ENCODE measurements around the gene ADGRE1. TPM values are rescaled to one million over a fixed set of nuclear protein-coding genes. Genes with fewer than 3 reads are reported as not detected.

Gene ADGRE1
- total RNA-seq, 4 donors from 2014 or later, result 0.17 to 0.33 TPM; not detected in 2

GRCh38 chr19:6956573-6956972, 69.2 kb downstream of the ADGRE1 start:
- H3K4me3 ChIP-seq, result no peak overlapping the region
- H3K27me3 ChIP-seq, result peaks cover 0 to 25% (median 0%) of the 10 kb centered on the region in 4 donors
- 68% methylated on average over 1 of the region's 1 CpG for WGBS
- intact Hi-C loops (cut with DNase I), result no loop called here
- no peak for DNase-seq (ENCODE audit: extremely low spot score)
- TF ChIP-seq EP300 (IDR thresholded peaks at IDR 0.05) (no peak), CTCF (IDR thresholded peaks at IDR 0.05) (no peak), POLR2A (IDR thresholded peaks at IDR 0.05; ENCODE audit: low read depth) (no peak), POLR2AphosphoS5 (IDR thresholded peaks at IDR 0.05) (no peak)
- H3K36me3 ChIP-seq, result no peaks in the 10 kb centered on the region
- H3K9me3 ChIP-seq, result peaks cover 0 to 5% (median 2%) of the 10 kb centered on the region in 4 donors
- H3K27ac ChIP-seq (replicated peaks in 1 of 4), result no peak overlapping the region
- no peaks in the 10 kb centered on the region for H3K4me1 ChIP-seq

GRCh38 chr19:6958791-6959190, 71.4 kb downstream of the ADGRE1 start:
- no peaks in the 10 kb centered on the region for H3K36me3 ChIP-seq
- no peak overlapping the region for H3K4me3 ChIP-seq
- intact Hi-C loops (cut with DNase I), result no loop called here
- 67% methylated on average over 3 of the region's 3 CpGs for WGBS
- TF ChIP-seq POLR2A (IDR thresholded peaks at IDR 0.05; ENCODE audit: low read depth) (no peak), CTCF (IDR thresholded peaks at IDR 0.05) (no peak), POLR2AphosphoS5 (IDR thresholded peaks at IDR 0.05) (no peak), EP300 (IDR thresholded peaks at IDR 0.05) (no peak)
- no peak overlapping the region for H3K27ac ChIP-seq (replicated peaks in 1 of 4)
- no peak for DNase-seq (ENCODE audit: extremely low spot score)
- peaks cover 0 to 5% (median 2%) of the 10 kb centered on the region in 4 donors for H3K9me3 ChIP-seq
- peaks cover 0 to 17% (median 0%) of the 10 kb centered on the region in 4 donors for H3K27me3 ChIP-seq
- no peaks in the 10 kb centered on the region for H3K4me1 ChIP-seq

GRCh38 chr19:6963244-6963852, 76.0 kb downstream of the ADGRE1 start:
- peaks cover 0 to 28% (median 0%) of the 10 kb centered on the region in 4 donors for H3K27me3 ChIP-seq
- TF ChIP-seq POLR2AphosphoS5 (IDR thresholded peaks at IDR 0.05), result no peak
- no peak for TF ChIP-seq CTCF (IDR thresholded peaks at IDR 0.05)
- H3K36me3 ChIP-seq, result no peaks in the 10 kb centered on the region
- no peaks in the 10 kb centered on the region for H3K4me1 ChIP-seq
- no peak for DNase-seq (ENCODE audit: extremely low spot score)
- no peak overlapping the region for H3K27ac ChIP-seq (replicated peaks in 1 of 4)
- H3K9me3 ChIP-seq, result no peaks in the 10 kb centered on the region
- intact Hi-C loops (cut with DNase I), result no loop called here
- WGBS, result 76% methylated on average over 6 of the region's 6 CpGs
- no peak overlapping the region for H3K4me3 ChIP-seq

GRCh38 chr19:6963937-6964336, 76.6 kb downstream of the ADGRE1 start:
- Histone ChIP-seq H3K9me3 (no peaks in the 10 kb centered on the region), H3K27me3 (peaks cover 0 to 22% (median 0%) of the 10 kb centered on the region in 4 donors), H3K4me3 (no peak overlapping the region), H3K27ac (replicated peaks in 1 of 4) (no peak overlapping the region), H3K36me3 (no peaks in the 10 kb centered on the region), H3K4me1 (no peaks in the 10 kb centered on the region)
- intact Hi-C loops (cut with DNase I), result no loop called here
- DNase-seq (ENCODE audit: extremely low spot score), result no peak
- WGBS, result 55% methylated on average over 4 of the region's 4 CpGs
- peak in 2 of 3 experiments; percentile 25 to 32 for TF ChIP-seq CTCF (IDR thresholded peaks at IDR 0.05)
- no peak for TF ChIP-seq EP300 (IDR thresholded peaks at IDR 0.05)
- no peak for TF ChIP-seq POLR2AphosphoS5 (IDR thresholded peaks at IDR 0.05)
- TF ChIP-seq POLR2A (IDR thresholded peaks at IDR 0.05; ENCODE audit: low read depth), result no peak

GRCh38 chr19:6967967-6968366, 80.6 kb downstream of the ADGRE1 start:
- WGBS, result 72% methylated on average over 4 of the region's 4 CpGs
- peaks cover 0 to 22% (median 0%) of the 10 kb centered on the region in 4 donors for H3K27me3 ChIP-seq
- intact Hi-C loops (cut with DNase I), result no loop called here
- no peak overlapping the region for H3K27ac ChIP-seq (replicated peaks in 1 of 4)
- TF ChIP-seq POLR2A (IDR thresholded peaks at IDR 0.05; ENCODE audit: low read depth), result no peak
- H3K4me1 ChIP-seq, result no peaks in the 10 kb centered on the region
- no peak for DNase-seq (ENCODE audit: extremely low spot score)
- H3K9me3 ChIP-seq, result no peaks in the 10 kb centered on the region
- no peak overlapping the region for H3K4me3 ChIP-seq
- H3K36me3 ChIP-seq, result no peaks in the 10 kb centered on the region

All from esophagus muscularis mucosa (tissue), 4 donors.